Hepatocyte (in vitro differentiated cells): ENCODE results near the gene TRIM49D2.
"Not testable (repeated sequence)": the region's sequence is repeated elsewhere in the genome, so short reads cannot be mapped to it uniquely, and the experiment has no call there.

Source experiments
- EZH2 ChIP-seq: fragments of 200-600 bp; sonication (generic); IDR thresholded peaks from 2 replicates; pipeline ENCODE4 v1.6.1; 2016; ENCODE audit warnings: antibody characterized with exemption, mild to moderate bottlenecking, borderline replicate concordance
- EZH2phosphoT487 ChIP-seq: fragments of 200-600 bp; sonication (generic); IDR thresholded peaks from one replicate; pipeline ENCODE4 v1.6.1; 2018; ENCODE audit warnings: antibody characterized with exemption, mild to moderate bottlenecking, low read depth, moderate library complexity; ENCODE audit not compliant: unreplicated experiment, severe bottlenecking
- TF ChIP-seq, protein P1 (sequence below): fragments of 200-600 bp; sonication (generic); IDR thresholded peaks from 2 replicates; pipeline ENCODE4 v1.5.1; 2016; ENCODE audit warnings: antibody characterized with exemption, mild to moderate bottlenecking; ENCODE audit not compliant: poor library complexity

DNA sequence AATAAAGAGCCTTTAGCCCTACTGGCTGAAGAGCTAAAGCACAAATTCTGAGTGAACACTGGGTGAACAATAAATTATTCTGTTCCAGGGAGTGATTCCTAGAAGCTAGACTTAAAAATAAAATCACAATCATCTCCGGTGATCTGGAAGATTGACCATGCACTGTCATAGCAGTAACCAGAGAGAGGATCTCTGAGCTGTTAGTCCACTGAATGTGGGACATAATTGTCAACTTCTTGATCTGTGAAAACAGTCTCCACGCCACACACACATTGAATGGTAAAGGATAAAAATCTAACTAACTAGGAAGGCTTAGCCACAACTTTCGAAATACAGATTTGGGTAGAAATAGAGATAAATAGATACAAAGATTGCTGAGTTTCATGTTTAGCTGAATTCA lies 30.6 kb upstream of the TRIM49D2 start:
- not testable (repeated sequence) for TF ChIP-seq EZH2, EZH2phosphoT487
- TF ChIP-seq, protein P1, sequence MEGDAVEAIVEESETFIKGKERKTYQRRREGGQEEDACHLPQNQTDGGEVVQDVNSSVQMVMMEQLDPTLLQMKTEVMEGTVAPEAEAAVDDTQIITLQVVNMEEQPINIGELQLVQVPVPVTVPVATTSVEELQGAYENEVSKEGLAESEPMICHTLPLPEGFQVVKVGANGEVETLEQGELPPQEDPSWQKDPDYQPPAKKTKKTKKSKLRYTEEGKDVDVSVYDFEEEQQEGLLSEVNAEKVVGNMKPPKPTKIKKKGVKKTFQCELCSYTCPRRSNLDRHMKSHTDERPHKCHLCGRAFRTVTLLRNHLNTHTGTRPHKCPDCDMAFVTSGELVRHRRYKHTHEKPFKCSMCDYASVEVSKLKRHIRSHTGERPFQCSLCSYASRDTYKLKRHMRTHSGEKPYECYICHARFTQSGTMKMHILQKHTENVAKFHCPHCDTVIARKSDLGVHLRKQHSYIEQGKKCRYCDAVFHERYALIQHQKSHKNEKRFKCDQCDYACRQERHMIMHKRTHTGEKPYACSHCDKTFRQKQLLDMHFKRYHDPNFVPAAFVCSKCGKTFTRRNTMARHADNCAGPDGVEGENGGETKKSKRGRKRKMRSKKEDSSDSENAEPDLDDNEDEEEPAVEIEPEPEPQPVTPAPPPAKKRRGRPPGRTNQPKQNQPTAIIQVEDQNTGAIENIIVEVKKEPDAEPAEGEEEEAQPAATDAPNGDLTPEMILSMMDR, result not testable (repeated sequence)
